GM06990 (cell line): ENCODE measurements around the gene SERINC3.

Experiments
- DNase-seq: peaks from one replicate; pipeline ENCODE4 v3.0.0-alpha.2; 2011; ENCODE audit not compliant: insufficient read length; ENCODE audit errors: extremely low read depth
- H3K27me3 ChIP-seq: replicated peaks from 2 replicates; pipeline ENCODE4 v1.6.0; 2011; ENCODE audit warnings: low read length; ENCODE audit not compliant: control insufficient read depth, insufficient read depth
- H3K36me3 ChIP-seq: 2 replicates; pipeline ENCODE4 v1.5.1; 2011; ENCODE audit warnings: low read length; ENCODE audit not compliant: control insufficient read depth, insufficient read depth
- H3K4me3 ChIP-seq: replicated peaks from 2 replicates; pipeline ENCODE4 v1.5.1; 2011; ENCODE audit warnings: low read depth, mild to moderate bottlenecking, control low read depth, low read length
- TF ChIP-seq, protein P1 (sequence below): IDR thresholded peaks from 2 replicates; pipeline ENCODE4 v1.5.1; 2011; ENCODE audit warnings: low read length, control low read depth, mild to moderate bottlenecking, inconsistent platforms; ENCODE audit not compliant: insufficient read depth, poor library complexity, severe bottlenecking

Gene SERINC3

DNA sequence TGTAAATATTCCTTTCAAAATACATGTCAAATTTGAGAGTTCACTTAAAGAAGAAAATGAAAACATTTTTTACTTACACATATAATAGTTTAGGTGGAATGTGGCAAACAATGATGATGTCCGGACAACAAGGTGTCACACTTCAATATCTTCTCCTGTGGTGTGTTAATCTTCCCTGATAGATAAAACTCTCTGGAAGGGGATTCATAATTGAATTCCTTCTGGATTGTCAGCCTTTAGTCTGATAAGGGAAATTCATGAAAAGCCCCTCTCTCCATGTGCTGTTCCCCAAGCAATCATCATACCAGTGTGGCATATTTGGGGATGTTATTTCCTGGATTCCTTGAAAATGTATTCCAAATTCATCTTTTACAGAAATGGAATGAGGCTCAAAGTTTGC, 971 bp upstream of the SERINC3 start:
- Histone ChIP-seq H3K27me3 (no peaks in the 10 kb centered on the region), H3K36me3 (no peaks in the 10 kb centered on the region; the same call in none of the 2 replicates), H3K4me3 (no peak overlapping the region)
- TF ChIP-seq, protein P1, sequence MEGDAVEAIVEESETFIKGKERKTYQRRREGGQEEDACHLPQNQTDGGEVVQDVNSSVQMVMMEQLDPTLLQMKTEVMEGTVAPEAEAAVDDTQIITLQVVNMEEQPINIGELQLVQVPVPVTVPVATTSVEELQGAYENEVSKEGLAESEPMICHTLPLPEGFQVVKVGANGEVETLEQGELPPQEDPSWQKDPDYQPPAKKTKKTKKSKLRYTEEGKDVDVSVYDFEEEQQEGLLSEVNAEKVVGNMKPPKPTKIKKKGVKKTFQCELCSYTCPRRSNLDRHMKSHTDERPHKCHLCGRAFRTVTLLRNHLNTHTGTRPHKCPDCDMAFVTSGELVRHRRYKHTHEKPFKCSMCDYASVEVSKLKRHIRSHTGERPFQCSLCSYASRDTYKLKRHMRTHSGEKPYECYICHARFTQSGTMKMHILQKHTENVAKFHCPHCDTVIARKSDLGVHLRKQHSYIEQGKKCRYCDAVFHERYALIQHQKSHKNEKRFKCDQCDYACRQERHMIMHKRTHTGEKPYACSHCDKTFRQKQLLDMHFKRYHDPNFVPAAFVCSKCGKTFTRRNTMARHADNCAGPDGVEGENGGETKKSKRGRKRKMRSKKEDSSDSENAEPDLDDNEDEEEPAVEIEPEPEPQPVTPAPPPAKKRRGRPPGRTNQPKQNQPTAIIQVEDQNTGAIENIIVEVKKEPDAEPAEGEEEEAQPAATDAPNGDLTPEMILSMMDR: no peak
- no peak for DNase-seq

DNA sequence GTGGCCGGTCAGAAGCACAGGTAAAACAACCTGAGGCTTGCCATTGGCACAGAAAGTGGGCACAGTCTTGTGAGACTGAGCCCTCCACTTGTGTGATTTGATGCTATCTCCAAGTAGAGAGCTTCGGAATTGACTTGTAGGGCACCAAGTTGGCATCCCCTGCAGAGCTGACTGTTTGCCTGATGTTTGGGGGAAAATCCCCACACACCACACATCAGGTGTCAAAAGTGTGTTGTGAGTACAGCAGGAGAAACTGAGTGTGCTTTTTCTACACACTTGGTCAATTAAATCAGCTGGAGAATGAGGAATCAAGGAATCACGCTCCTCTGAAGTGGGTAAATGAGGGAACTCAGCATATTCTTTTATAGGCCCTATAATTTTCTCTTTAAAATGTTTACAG, 989 bp downstream of the SERINC3 start:
- TF ChIP-seq, protein P1: no peak
- no peaks in the 10 kb centered on the region for H3K27me3 ChIP-seq
- DNase-seq: no peak
- no peaks in the 10 kb centered on the region; the same call in none of the 2 replicates for H3K36me3 ChIP-seq
- H3K4me3 ChIP-seq: peak overlapping the region; percentile 98

DNA sequence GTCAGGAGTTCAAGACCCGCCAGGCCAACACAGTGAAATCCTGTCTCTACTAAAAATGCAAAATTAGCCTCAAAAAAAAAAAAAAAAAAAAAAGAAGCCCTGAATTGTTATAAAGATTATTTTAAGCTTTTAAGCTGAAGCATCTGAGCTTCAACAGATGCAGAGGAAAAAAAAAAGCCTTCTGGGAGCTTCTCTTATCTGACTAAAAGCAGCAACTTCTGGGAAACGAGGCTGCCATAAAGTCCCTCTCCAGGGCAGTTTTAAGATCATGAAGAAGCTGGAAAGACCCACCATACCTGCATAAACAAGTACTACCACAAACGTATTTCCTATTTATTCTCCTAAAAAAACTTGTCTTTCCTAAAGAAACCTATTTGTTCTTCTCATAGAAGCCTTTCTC, 3.6 kb downstream of the SERINC3 start:
- H3K27me3 ChIP-seq: no peaks in the 10 kb centered on the region
- DNase-seq: no peak
- H3K4me3 ChIP-seq: no peak overlapping the region
- TF ChIP-seq, protein P1: no peak
- no peaks in the 10 kb centered on the region; the same call in none of the 2 replicates for H3K36me3 ChIP-seq

DNA sequence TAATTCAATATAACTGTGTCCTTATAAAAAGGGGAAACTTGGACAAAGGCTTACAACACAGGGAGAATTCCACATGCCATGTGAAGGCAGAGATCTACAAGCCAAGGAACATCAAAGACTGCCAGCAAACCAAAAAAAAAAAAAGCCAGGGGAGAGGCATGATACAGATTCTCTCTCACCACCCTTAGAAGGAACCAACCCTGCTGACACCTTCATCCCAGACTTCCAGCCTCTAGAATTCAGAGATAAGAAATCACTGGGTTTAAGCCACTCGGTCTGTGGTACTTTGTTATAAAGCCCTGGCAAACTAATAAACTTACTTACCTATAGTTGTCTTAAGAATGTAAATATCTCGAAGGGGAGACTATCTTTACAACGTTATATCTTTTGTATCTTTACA, 4.4 kb downstream of the SERINC3 start:
- TF ChIP-seq, protein P1: no peak
- no peak for DNase-seq

DNA sequence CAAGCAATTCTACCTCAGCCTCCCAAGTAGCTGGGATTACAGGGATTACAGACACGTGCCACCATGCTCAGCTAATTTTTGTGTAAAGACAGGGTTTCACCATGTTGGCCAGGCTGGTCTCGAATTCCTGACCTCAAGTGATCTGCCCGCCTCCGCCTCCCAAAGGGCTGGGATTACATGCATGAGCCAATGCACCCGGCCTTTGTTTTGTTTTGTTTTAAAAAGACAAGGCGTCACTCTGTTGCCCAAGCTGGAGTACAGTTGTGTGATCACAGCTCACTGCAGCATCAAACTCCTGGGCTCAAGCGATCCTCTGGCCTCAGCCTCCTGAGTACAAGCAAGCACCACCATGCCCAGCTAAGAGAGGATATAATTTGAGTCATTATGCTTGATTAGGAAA, 5.4 kb downstream of the SERINC3 start:
- no peak for DNase-seq
- Histone ChIP-seq H3K4me3 (no peak overlapping the region), H3K36me3 (no peaks in the 10 kb centered on the region; the same call in none of the 2 replicates), H3K27me3 (no peaks in the 10 kb centered on the region)
- TF ChIP-seq, protein P1: no peak

More for the DNA sequence above, 4.4 kb downstream of the SERINC3 start:
- H3K4me3 ChIP-seq: no peak overlapping the region
- H3K36me3 ChIP-seq: no peaks in the 10 kb centered on the region; the same call in none of the 2 replicates
- no peaks in the 10 kb centered on the region for H3K27me3 ChIP-seq

DNA sequence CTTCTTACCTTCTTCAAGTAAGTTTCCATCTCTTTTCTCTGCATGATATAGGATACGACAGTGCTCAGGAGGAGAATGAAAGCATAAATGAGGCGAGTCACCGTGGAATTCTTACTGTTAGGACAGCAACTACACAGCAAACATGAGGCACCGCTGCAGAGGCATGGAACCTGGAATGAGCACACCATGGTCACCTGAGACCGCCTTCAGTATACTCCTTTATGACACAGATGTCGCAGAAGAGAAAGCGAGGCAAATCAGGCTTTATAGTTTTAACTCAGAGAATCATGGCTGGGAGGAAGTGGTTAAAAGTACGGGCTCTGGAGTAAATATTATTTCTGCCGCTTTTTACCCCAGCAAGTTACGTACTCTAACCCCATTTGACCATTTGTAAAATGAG, 8.0 kb downstream of the SERINC3 start:
- DNase-seq: no peak
- Histone ChIP-seq H3K27me3 (no peaks in the 10 kb centered on the region), H3K4me3 (no peak overlapping the region), H3K36me3 (no peaks in the 10 kb centered on the region; the same call in none of the 2 replicates)
- TF ChIP-seq, protein P1: no peak
